ENCODE measurements around the gene SSC5D.

- TF ChIP-seq CTCF (conservative IDR thresholded peaks at IDR 0.05 in 1 of 2, IDR thresholded peaks at IDR 0.05 in 1 of 2; ENCODE audit: low read depth in 1 of 2, low read length in 2 of 2) (no peak), EZH2 (IDR thresholded peaks at IDR 0.05; ENCODE audit: low read length, missing control alignments) (no peak)
These were observed 10.1 kb downstream of the SSC5D start for GRCh38 chr19:55498246-55498840.

Data from fibroblast of lung (primary cell).